AG08396 (cell line): ENCODE data around the gene ISM1.

Experiments used
- DNase-seq: peaks from one replicate; pipeline ENCODE4 v3.0.0; 2012; ENCODE audit warnings: low spot score, mixed read lengths

The ISM1 gene

GRCh38 chr20:13256606-13257005 lies 35.5 kb downstream of the ISM1 start:
- DNase-seq, result no peak

- DNase-seq, result no peak
Measured at GRCh38 chr20:13259921-13260320, 38.8 kb downstream of the ISM1 start.

GRCh38 chr20:13260650-13261279 lies 39.7 kb downstream of the ISM1 start:
- DNase-seq, result no peak

- DNase-seq, result peak; percentile 58
Measured at GRCh38 chr20:13261460-13262301, 40.6 kb downstream of the ISM1 start.

GRCh38 chr20:13262302-13262650 lies 41.2 kb downstream of the ISM1 start:
- DNase-seq, result no peak

GRCh38 chr20:13262671-13263360 lies 41.7 kb downstream of the ISM1 start:
- DNase-seq, result peak; percentile 26

GRCh38 chr20:13263451-13263850 lies 42.4 kb downstream of the ISM1 start:
- no peak for DNase-seq

- no peak for DNase-seq
Measured at GRCh38 chr20:13264907-13265306, 43.8 kb downstream of the ISM1 start.

- no peak for DNase-seq
Measured at GRCh38 chr20:13265941-13266340, 44.9 kb downstream of the ISM1 start.

GRCh38 chr20:13267231-13267630 lies 46.2 kb downstream of the ISM1 start:
- no peak for DNase-seq

- no peak for DNase-seq
Measured at GRCh38 chr20:13268953-13269352, 47.9 kb downstream of the ISM1 start.

GRCh38 chr20:13270211-13270610 lies 49.1 kb downstream of the ISM1 start:
- no peak for DNase-seq

- no peak for DNase-seq
Measured at GRCh38 chr20:13271098-13271497, 50.0 kb downstream of the ISM1 start.

- DNase-seq, result no peak
Measured at GRCh38 chr20:13271977-13272975, 51.2 kb downstream of the ISM1 start.

GRCh38 chr20:13274275-13274861 lies 53.3 kb downstream of the ISM1 start:
- DNase-seq, result no peak

- DNase-seq, result no peak
Measured at GRCh38 chr20:13276945-13277541, 56.0 kb downstream of the ISM1 start.

- peak; percentile 17 for DNase-seq
Measured at GRCh38 chr20:13277663-13278295, 56.7 kb downstream of the ISM1 start.

- DNase-seq, result no peak
Measured at GRCh38 chr20:13278812-13279570, 57.9 kb downstream of the ISM1 start.

GRCh38 chr20:13280609-13281324 lies 59.7 kb downstream of the ISM1 start:
- no peak for DNase-seq
